K562 (cell line): ENCODE results near the gene MGAT4B. TPM values are rescaled to one million over a fixed set of nuclear protein-coding genes. Genes with fewer than 3 reads are reported as not detected.
A peak's percentile ranks its signal among the peaks of the same experiment; 100 is the strongest.

ENCODE experiments used
- BDP1 ChIP-seq: IDR thresholded peaks from 3 replicates; pipeline ENCODE4 v1.6.1; 2011; ENCODE audit not compliant: insufficient read length, insufficient read depth
- DPF2 ChIP-seq: fragments of 450-650 bp; IDR thresholded peaks from 2 replicates; pipeline ENCODE4 v1.6.1; 2016
- ELK1 ChIP-seq: sonication (generic); formaldehyde crosslinking; IDR thresholded peaks from 2 replicates; pipeline ENCODE4 v1.8.1; 2022; ENCODE audit warnings: missing genetic modification reagents
- GMEB1 ChIP-seq: fragments of 250-450 bp; sonication (Bioruptor Pico); IDR thresholded peaks from 2 replicates; pipeline ENCODE4 v1.4.0; 2020; ENCODE audit warnings: mild to moderate bottlenecking
- GTF2B ChIP-seq: IDR thresholded peaks from 2 replicates; pipeline ENCODE4 v1.6.1; 2011; ENCODE audit not compliant: insufficient read length; ENCODE audit errors: extremely low read depth
- GTF2E2 ChIP-seq: fragments of 200-800 bp; sonication (Bioruptor generic); IDR thresholded peaks from 2 replicates; pipeline ENCODE4 v1.6.1; 2016; ENCODE audit warnings: missing genetic modification characterization, missing compliant biosample characterization
- HDAC6 ChIP-seq: IDR thresholded peaks from 2 replicates; pipeline ENCODE4 v1.6.1; 2012; ENCODE audit warnings: low read depth, mild to moderate bottlenecking, control low read depth, inconsistent platforms, low read length, moderate library complexity
- HMG20B ChIP-seq: fragments of 250-450 bp; sonication (Bioruptor Pico); IDR thresholded peaks from 2 replicates; pipeline ENCODE4 v1.5.0; 2021; ENCODE audit warnings: mild to moderate bottlenecking
- KAT7 ChIP-seq: sonication (generic); formaldehyde crosslinking; IDR thresholded peaks from 2 replicates; pipeline ENCODE4 v1.8.0; 2022; ENCODE audit warnings: missing genetic modification reagents, mild to moderate bottlenecking, borderline replicate concordance
- MTA1 ChIP-seq: fragments of 450-650 bp; IDR thresholded peaks from 2 replicates; pipeline ENCODE4 v1.6.1; 2017; ENCODE audit warnings: borderline replicate concordance
- MXI1 ChIP-seq: IDR thresholded peaks from 2 replicates; pipeline ENCODE4 v1.6.1; 2011; ENCODE audit warnings: low read depth, mild to moderate bottlenecking, improper control_type of control experiment, low read length
- SRSF1 ChIP-seq: fragments of 200-400 bp; formaldehyde crosslinking; IDR thresholded peaks from 2 replicates; pipeline ENCODE4 v1.6.1; 2017; ENCODE audit warnings: mild to moderate bottlenecking, low read depth, low read length, moderate library complexity
- THRAP3 ChIP-seq: fragments of 450-650 bp; IDR thresholded peaks from 2 replicates; pipeline ENCODE4 v1.6.1; 2016; ENCODE audit warnings: mild to moderate bottlenecking, inconsistent platforms, borderline replicate concordance
- TSHZ1 ChIP-seq: fragments of 250-450 bp; sonication (Bioruptor Pico); IDR thresholded peaks from 2 replicates; pipeline ENCODE4 v1.4.0; 2020; ENCODE audit warnings: mild to moderate bottlenecking, moderate library complexity
- ZBTB11 ChIP-seq, 3 experiments: fragments of 200-800 bp in 1 of 3; fragments of 250-450 bp in 1 of 3; fragments of 450-650 bp in 1 of 3; sonication (Bioruptor Pico) in 1 of 3; sonication (Bioruptor generic) in 1 of 3; formaldehyde crosslinking in 1 of 3; IDR thresholded peaks; 2 replicates each; pipeline versions ENCODE4 v1.6.1 to v1.8.0; 2016 to 2022; ENCODE audit warnings: mild to moderate bottlenecking in 2 of 3, missing genetic modification characterization in 2 of 3, missing compliant biosample characterization in 1 of 3, moderate library complexity in 1 of 3
- ZNF239 ChIP-seq: fragments of 250-450 bp; sonication (Bioruptor Pico); IDR thresholded peaks from 2 replicates; pipeline ENCODE4 v1.4.0; 2020; ENCODE audit warnings: mild to moderate bottlenecking
- ZNF830 ChIP-seq: fragments of 250-450 bp; sonication (Bioruptor Pico); IDR thresholded peaks from 2 replicates; pipeline ENCODE4 v1.5.0; 2021; ENCODE audit warnings: mild to moderate bottlenecking
- polyA plus RNA-seq, 8 experiments: library from polyadenylated mRNA; depleted of rRNA in 4 of 8; stranded (reverse) in 5 of 8; unstranded in 3 of 8; fragments of >200 nt; fragmentation: Nextera tagmentation in 2 of 8; fragmentation: Illumina TruSeq in 1 of 8; extraction: Ambion mirVana in 2 of 8; extraction: Trizol in 1 of 8; gene quantifications; 2 replicates each; pipeline versions ENCODE4 v1.2.1 to v1.2.3, GENCODE V29; 2011 to 2014; ENCODE audit warnings: inconsistent platforms in 1 of 8, missing spikeins in 1 of 8
- total RNA-seq, 7 experiments: library from RNA; depleted of rRNA in 6 of 7; stranded (reverse); fragments of >200 nt in 6 of 7; fragmentation: Illumina TruSeq in 2 of 7; extraction: Trizol in 2 of 7; gene quantifications; 2 replicates each; pipeline versions ENCODE4 v1.2.1 to v1.2.3, GENCODE V29; 2011 to 2021; ENCODE audit warnings: low replicate concordance in 1 of 7

Gene MGAT4B
- total and polyA plus RNA-seq, 9 of the 15 experiments (the other 6 are each of a cell fraction or from before 2014, with no cell fraction given) = 0.34 to 133 (median 75.4) TPM

- TF ChIP-seq ZNF830 (CRISPR knock-in tag) = no peak
- TF ChIP-seq DPF2 = no peak
- no peak for TF ChIP-seq HDAC6
- no peak for TF ChIP-seq BDP1
- TF ChIP-seq GMEB1 (CRISPR knock-in tag) = no peak
- no peak for TF ChIP-seq GTF2B
- no peak; a peak in 1 of 6 replicates for TF ChIP-seq ZBTB11 (CRISPR knock-in tag; IDR thresholded peaks at IDR 0.05)
- TF ChIP-seq GTF2E2 (tag) = no peak
- no peak for TF ChIP-seq ZNF239
- TF ChIP-seq HMG20B = no peak
- TF ChIP-seq MXI1 = no peak
- TF ChIP-seq TSHZ1 (CRISPR knock-in tag) = no peak
- no peak for TF ChIP-seq SRSF1
- no peak for TF ChIP-seq THRAP3
- TF ChIP-seq ELK1 (CRISPR knock-in tag) = no peak
- 0 out of 2 replicates have a peak, but pooled peaks have one; percentile 67 for TF ChIP-seq KAT7 (CRISPR knock-in tag)
- no peak for TF ChIP-seq MTA1
These were observed 977 bp downstream of the MGAT4B start (continued) for GRCh38 chr5:179805529-179806249.
